Endothelial cell of umbilical vein (primary cell): ENCODE measurements around the gene LINC00632. TPM values are rescaled to one million over a fixed set of nuclear protein-coding genes. Genes with fewer than 3 reads are reported as not detected.

Experiments used
- BruUV-seq: library from RNA; stranded (reverse); fragments of 400-500 nt; replicated peaks from 2 replicates; lab custom pipeline; 2021; lab: Mats Ljungman, UMichigan
- CTCF ChIA-PET: fragments of 300-600, 350-600 bp; sonication (Branson Sonifier 250); formaldehyde crosslinking; loops from one replicate; lab custom pipeline; 2021; ENCODE audit warnings: antibody characterized with exemption, inconsistent platforms; lab: Charles Lee
- POLR2A ChIA-PET: fragments of 300-600, 350-600 bp; sonication (Branson Sonifier 250); formaldehyde crosslinking; loops from one replicate; lab custom pipeline; 2021; ENCODE audit warnings: antibody characterized with exemption, inconsistent platforms; lab: Charles Lee
- DNase-seq: peaks from one replicate; pipeline ENCODE4 v3.0.0-alpha.2; 2011; ENCODE audit warnings: low read depth, low spot score
- FAIRE-seq: peaks from 2 replicates; lab custom pipeline; 2011; peaks lifted over from hg19 to GRCh38; lab: Jason Lieb, UNC
- H2AFZ ChIP-seq: 2 replicates; pipeline ENCODE4 v1.6.0; 2012; ENCODE audit warnings: low read depth, low read length, control low read depth, inconsistent platforms
- H3K27ac ChIP-seq: 2 replicates; pipeline ENCODE4 v1.5.1; 2011; ENCODE audit warnings: low read depth, mild to moderate bottlenecking, control low read depth, low read length, moderate library complexity; ENCODE audit not compliant: insufficient read depth
- H3K27me3 ChIP-seq, 2 experiments: 2 replicates each; pipeline versions ENCODE4 v1.6.0 to v1.6.1; 2011; ENCODE audit warnings: low read length in 2 of 2, mixed read lengths in 1 of 2; ENCODE audit not compliant: control insufficient read depth in 2 of 2, insufficient read depth in 2 of 2
- H3K36me3 ChIP-seq, 2 experiments: 2 replicates in 1 of 2; 3 replicates in 1 of 2; pipeline ENCODE4 v1.5.1; 2011; ENCODE audit warnings: low read length in 2 of 2, mild to moderate bottlenecking in 1 of 2, moderate library complexity in 1 of 2; ENCODE audit not compliant: control insufficient read depth in 2 of 2, insufficient read depth in 2 of 2; ENCODE audit errors: extremely low read depth in 1 of 2
- H3K4me1 ChIP-seq: 3 replicates; pipeline ENCODE4 v1.5.1; 2011; ENCODE audit warnings: mild to moderate bottlenecking, low read length; ENCODE audit not compliant: control insufficient read depth, insufficient read depth; ENCODE audit errors: extremely low read depth
- H3K4me2 ChIP-seq: 2 replicates; pipeline ENCODE4 v1.6.1; 2011; ENCODE audit warnings: low read length, control low read depth, mixed read lengths; ENCODE audit not compliant: insufficient read depth
- H3K4me3 ChIP-seq, 3 experiments: fragments of 200-600 bp in 1 of 3; sonication (generic), shearing (Covaris generic) in 1 of 3; replicated peaks in 1 of 3; 2 replicates each; pipeline ENCODE4 v1.5.1; 2011 to 2016; ENCODE audit warnings: control low read depth in 3 of 3, low read length in 3 of 3, mild to moderate bottlenecking in 2 of 3, inconsistent platforms in 1 of 3, low read depth in 1 of 3, moderate library complexity in 1 of 3; ENCODE audit not compliant: insufficient read depth in 1 of 3
- H3K79me2 ChIP-seq: 2 replicates; pipeline ENCODE4 v1.6.0; 2012; ENCODE audit warnings: low read length, inconsistent platforms; ENCODE audit not compliant: control insufficient read depth, insufficient read depth
- H3K9ac ChIP-seq: replicated peaks from 2 replicates; pipeline ENCODE3; 2011; ENCODE audit warnings: low read length, control low read depth; ENCODE audit not compliant: insufficient read depth; ENCODE audit errors: extremely low read depth
- H3K9me1 ChIP-seq: replicated peaks from 3 replicates; pipeline ENCODE4 v1.6.0; 2011; ENCODE audit warnings: mild to moderate bottlenecking, low read length; ENCODE audit not compliant: control insufficient read depth, insufficient read depth; ENCODE audit errors: extremely low read depth
- H3K9me3 ChIP-seq: replicated peaks from 2 replicates; pipeline ENCODE4 v1.5.1; 2012; ENCODE audit warnings: low read length, inconsistent platforms; ENCODE audit not compliant: control insufficient read depth, insufficient read depth
- H4K20me1 ChIP-seq: replicated peaks from 2 replicates; pipeline ENCODE3; 2011; ENCODE audit warnings: mild to moderate bottlenecking, low read length; ENCODE audit not compliant: control insufficient read depth, insufficient read depth; ENCODE audit errors: extremely low read depth
- CTCF ChIP-seq, 2 donors: IDR thresholded peaks; 1 replicate in 1 of 2; 2 replicates in 1 of 2; pipeline ENCODE4 v1.5.1; 2011; ENCODE audit warnings: low read length in 2 of 2, mild to moderate bottlenecking in 2 of 2, moderate library complexity in 2 of 2, control low read depth in 1 of 2, inconsistent platforms in 1 of 2, low read depth in 1 of 2; ENCODE audit not compliant: insufficient read depth in 1 of 2; ENCODE audit errors: extremely low read depth in 1 of 2
- EZH2 ChIP-seq: IDR thresholded peaks from 2 replicates; pipeline ENCODE4 v1.6.1; 2012; ENCODE audit warnings: borderline replicate concordance, low read depth, mild to moderate bottlenecking, moderate library complexity, low read length, inconsistent platforms; ENCODE audit not compliant: severe bottlenecking
- FOS ChIP-seq: IDR thresholded peaks from 2 replicates; pipeline ENCODE4 v1.6.1; 2011; ENCODE audit warnings: mild to moderate bottlenecking, low read length, moderate library complexity, borderline replicate concordance; ENCODE audit not compliant: insufficient read depth
- GATA2 ChIP-seq: IDR thresholded peaks from 2 replicates; pipeline ENCODE4 v1.7.0; 2011; ENCODE audit warnings: low read depth, mild to moderate bottlenecking, moderate library complexity, mixed read lengths, low read length; ENCODE audit not compliant: insufficient read length, insufficient read depth
- JUN ChIP-seq: IDR thresholded peaks from 2 replicates; pipeline ENCODE4 v1.6.1; 2011; ENCODE audit warnings: borderline replicate concordance, low read depth; ENCODE audit not compliant: insufficient read length, insufficient read depth
- MAX ChIP-seq: IDR thresholded peaks from 2 replicates; pipeline ENCODE4 v1.6.1; 2011; ENCODE audit not compliant: insufficient read depth, insufficient read length
- MYC ChIP-seq: IDR thresholded peaks from one replicate; pipeline ENCODE4 v1.6.1; 2011; ENCODE audit warnings: mild to moderate bottlenecking, low read depth, low read length
- POLR2A ChIP-seq: IDR thresholded peaks from 2 replicates; pipeline ENCODE4 v1.6.1; 2012; ENCODE audit warnings: low read depth, mild to moderate bottlenecking, control low read depth, low read length
- POLR2AphosphoS5 ChIP-seq: IDR thresholded peaks from 2 replicates; pipeline ENCODE4 v1.6.1; 2012; ENCODE audit warnings: low read depth, mild to moderate bottlenecking, control low read depth, low read length, moderate library complexity; ENCODE audit not compliant: insufficient read depth
- dilution Hi-C: fragments of 300-500 bp; cut with MboI; formaldehyde crosslinking; loops from one replicate; pipeline ENCODE4 v1.15.0; 2019; ENCODE audit warnings: low sequenced_read_pairs; ENCODE audit not compliant: extremely low pct_ligation_motif_present
- intact Hi-C: fragments of 100-400 bp; cut with micrococcal nuclease; formaldehyde crosslinking; loops from one replicate; pipeline ENCODE4 v1.10.0; 2022
- polyA plus RNA-seq, 4 experiments: library from polyadenylated mRNA; depleted of rRNA in 3 of 4; stranded (reverse) in 3 of 4; unstranded in 1 of 4; fragments of >200 nt; gene quantifications; 2 replicates each; pipeline versions ENCODE4 v1.2.1 to v1.2.3, GENCODE V29; 2011 to 2012; ENCODE audit warnings: missing spikeins in 1 of 4
- total RNA-seq: library from RNA; stranded (reverse); gene quantifications from 2 replicates; pipeline ENCODE4 v1.2.3, GENCODE V29; 2021

LINC00632 gene
- total and polyA plus RNA-seq, 2 donors (not counting 3 experiments of a cell fraction or from before 2014, with no cell fraction given): 4.8 to 12.7 TPM

GRCh38 chrX:140822184-140822583, 112.6 kb downstream of the LINC00632 start:
- DNase-seq: no peak
- dilution Hi-C loops: no loop called here
- H3K4me2 ChIP-seq: no peak overlapping the region
- H2AFZ ChIP-seq: no peak overlapping the region
- no peak overlapping the region for H3K4me3 ChIP-seq
- no peaks in the 10 kb centered on the region for H3K27me3 ChIP-seq
- no peaks in the 10 kb centered on the region for H3K4me1 ChIP-seq
- no peaks in the 10 kb centered on the region for H3K9me1 ChIP-seq
- intact Hi-C loops: no loop called here
- no peaks in the 10 kb centered on the region for H3K9me3 ChIP-seq
- POLR2A ChIA-PET: no interaction called here
- H4K20me1 ChIP-seq: no peaks in the 10 kb centered on the region
- H3K79me2 ChIP-seq: no peaks in the 10 kb centered on the region
- no peak for TF ChIP-seq POLR2A
- TF ChIP-seq POLR2AphosphoS5: no peak
- TF ChIP-seq GATA2: no peak
- TF ChIP-seq MYC: no peak
- TF ChIP-seq JUN: no peak
- no peak for TF ChIP-seq FOS
- no peak for TF ChIP-seq MAX
- TF ChIP-seq CTCF (IDR thresholded peaks at IDR 0.05; ENCODE audit: extremely low read depth in 1 of 2, insufficient read depth in 1 of 2, low read depth in 1 of 2, low read length in 2 of 2): no peak
- TF ChIP-seq EZH2: no peak
- BruUV-seq: no TSS peak
- no peaks in the 10 kb centered on the region for H3K36me3 ChIP-seq
- CTCF ChIA-PET: no interaction called here
- H3K9ac ChIP-seq: no peak overlapping the region
- FAIRE-seq: no peak
- H3K27ac ChIP-seq: no peak overlapping the region
